Tibial nerve (tissue), 3 donors: ENCODE measurements around the gene NCEH1.

ENCODE experiments used
- CTCF ChIP-seq, 5 experiments: fragments of 200-600 bp in 3 of 5; fragments of 450-650 bp in 2 of 5; sonication (generic) in 3 of 5; IDR thresholded peaks; one replicate each; pipeline ENCODE4 v1.5.1; 2016 to 2019; ENCODE audit warnings: antibody characterized with exemption in 5 of 5, mild to moderate bottlenecking in 3 of 5, moderate library complexity in 2 of 5
- POLR2A ChIP-seq, 2 donors: fragments of 450-650 bp; IDR thresholded peaks; one replicate each; pipeline ENCODE4 v1.6.1; 2017; ENCODE audit warnings: antibody characterized with exemption in 2 of 2, mild to moderate bottlenecking in 2 of 2, moderate library complexity in 2 of 2

DNA sequence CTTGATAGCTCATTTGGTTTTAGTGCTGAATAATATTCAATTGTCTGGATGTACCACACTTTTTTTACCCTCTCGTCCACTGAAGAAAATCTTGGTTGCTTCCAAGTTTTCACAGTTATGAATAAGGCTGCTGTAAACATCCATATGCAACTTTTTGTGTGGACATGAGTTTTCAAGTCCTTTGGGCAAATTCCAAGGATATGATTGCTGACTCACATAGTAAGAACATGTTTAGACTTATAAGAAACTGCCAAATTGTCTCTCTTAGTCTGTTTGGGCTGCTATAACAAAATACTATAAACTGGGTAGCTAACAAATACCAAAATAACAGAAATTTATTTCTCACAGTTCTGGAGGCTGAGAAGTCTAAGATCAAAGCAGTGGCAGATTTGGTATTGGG is 128.2 kb downstream of the NCEH1 start:
- TF ChIP-seq CTCF (IDR thresholded peaks at IDR 0.05) (no peak), POLR2A (IDR thresholded peaks at IDR 0.05) (no peak)
